GM19351 (cell line): Measurements from ENCODE around the gene MUC21.

ENCODE experiments used
- ATAC-seq: cut with Tn5 transposase; IDR thresholded peaks from one replicate; pipeline ENCODE4 v1.9.1; 2021; ENCODE audit warnings: mild to moderate bottlenecking, moderate library complexity; ENCODE audit not compliant: unreplicated experiment

The MUC21 gene

GRCh38 chr6:30983439-30983838 lies at the start of gene MUC21:
MUC21 (plus strand) TSS chr6:30983718; CDS start chr6:30983959, 241 bp downstream.
- ATAC-seq = no peak

- ATAC-seq = no peak
These were observed 48.5 kb upstream of the MUC21 start for GRCh38 chr6:30935018-30935417.

- no peak for ATAC-seq
These were observed 46.3 kb upstream of the MUC21 start for GRCh38 chr6:30937265-30937664.

GRCh38 chr6:30938730-30939129 lies 44.8 kb upstream of the MUC21 start:
- no peak for ATAC-seq

- no peak for ATAC-seq
These were observed 44.0 kb upstream of the MUC21 start for GRCh38 chr6:30939473-30939872.

- no peak for ATAC-seq
These were observed 43.0 kb upstream of the MUC21 start, which contains the start of gene MUCL3 for GRCh38 chr6:30940361-30940986. MUCL3 (plus strand) TSS chr6:30940973; CDS start chr6:30941000, 27 bp downstream.

- ATAC-seq = no peak
These were observed 41.0 kb upstream of the MUC21 start for GRCh38 chr6:30942338-30943060.

- ATAC-seq = no peak
These were observed 39.5 kb upstream of the MUC21 start for GRCh38 chr6:30944051-30944450.

- no peak for ATAC-seq
These were observed 38.2 kb upstream of the MUC21 start for GRCh38 chr6:30945281-30945680.

- no peak for ATAC-seq
These were observed 36.3 kb upstream of the MUC21 start for GRCh38 chr6:30947231-30947630.

- ATAC-seq = no peak
These were observed 34.7 kb upstream of the MUC21 start for GRCh38 chr6:30948811-30949210.

GRCh38 chr6:30951907-30952469 lies 31.5 kb upstream of the MUC21 start:
- no peak for ATAC-seq

GRCh38 chr6:30954631-30955366 lies 28.7 kb upstream of the MUC21 start:
- no peak for ATAC-seq

GRCh38 chr6:30955367-30956042 lies 28.0 kb upstream of the MUC21 start:
- no peak for ATAC-seq

GRCh38 chr6:30957716-30958115 lies 25.8 kb upstream of the MUC21 start:
- ATAC-seq = no peak

GRCh38 chr6:30960907-30961673 lies 22.4 kb upstream of the MUC21 start:
- no peak for ATAC-seq

- ATAC-seq = no peak
These were observed 20.8 kb upstream of the MUC21 start for GRCh38 chr6:30962716-30963115.

GRCh38 chr6:30963641-30964040 lies 19.9 kb upstream of the MUC21 start:
- no peak for ATAC-seq

GRCh38 chr6:30964075-30964474 lies 19.4 kb upstream of the MUC21 start:
- ATAC-seq = no peak

GRCh38 chr6:30965140-30965601 lies 18.3 kb upstream of the MUC21 start:
- ATAC-seq = no peak
